ENCODE results near the gene GNAQ. TPM values are rescaled to one million over a fixed set of nuclear protein-coding genes. Genes with fewer than 3 reads are reported as not detected.
"Not testable (repeated sequence)": the region's sequence is repeated elsewhere in the genome, so short reads cannot be mapped to it uniquely, and the experiment has no call there.

GNAQ gene
- total RNA-seq: 10 to 100 TPM; 22.3 to 22.7 TPM

DNA sequence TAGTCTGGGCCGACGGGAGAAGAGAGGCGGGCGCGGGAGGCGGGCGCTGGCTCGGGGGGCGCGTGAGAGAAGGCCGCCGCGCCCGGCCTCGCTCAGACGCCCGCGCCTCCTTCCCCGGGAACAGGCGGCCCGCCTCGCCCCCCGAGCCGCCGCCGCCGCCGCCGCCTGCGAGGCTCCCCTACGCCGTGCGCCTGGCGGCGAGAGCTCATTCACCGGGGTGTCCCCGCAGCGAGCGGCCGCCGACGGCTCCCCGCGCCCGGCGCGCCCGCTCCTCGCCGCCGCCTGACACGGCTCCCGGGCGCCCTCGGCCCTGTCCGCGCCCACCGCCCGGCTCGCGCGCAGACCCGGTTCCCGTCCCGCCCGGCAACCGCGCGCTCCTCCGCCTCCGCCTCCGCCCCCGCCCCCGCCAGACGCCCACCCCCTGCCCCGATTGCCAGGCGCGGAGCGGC lies at the start of gene GNAQ:
GNAQ (minus strand) TSS at position 368 of the 449 bp plus-strand sequence. CDS start 576 bp downstream, outside the sequence.
- peak; percentile 45 to 65 for DNase-seq
- Mint-ChIP-seq H3K4me1 (ENCODE audit: low read depth) (peaks cover 52% of the 10 kb centered on the region), H3K27me3 (ENCODE audit: low read depth) (no peaks in the 10 kb centered on the region), H3K27ac (peak within 1 kb of the TSS; percentile 98), H3K9me3 (no peaks in the 10 kb centered on the region), H3K36me3 (ENCODE audit: insufficient read depth in 2 of 2) (peaks cover 4 to 7% of the 10 kb centered on the region in 2 donors), H3K4me3 (peak within 1 kb of the TSS; percentile 95 to 100)
- ATAC-seq (replicated peaks in 1 of 2): peak; percentile 35 to 51

DNA sequence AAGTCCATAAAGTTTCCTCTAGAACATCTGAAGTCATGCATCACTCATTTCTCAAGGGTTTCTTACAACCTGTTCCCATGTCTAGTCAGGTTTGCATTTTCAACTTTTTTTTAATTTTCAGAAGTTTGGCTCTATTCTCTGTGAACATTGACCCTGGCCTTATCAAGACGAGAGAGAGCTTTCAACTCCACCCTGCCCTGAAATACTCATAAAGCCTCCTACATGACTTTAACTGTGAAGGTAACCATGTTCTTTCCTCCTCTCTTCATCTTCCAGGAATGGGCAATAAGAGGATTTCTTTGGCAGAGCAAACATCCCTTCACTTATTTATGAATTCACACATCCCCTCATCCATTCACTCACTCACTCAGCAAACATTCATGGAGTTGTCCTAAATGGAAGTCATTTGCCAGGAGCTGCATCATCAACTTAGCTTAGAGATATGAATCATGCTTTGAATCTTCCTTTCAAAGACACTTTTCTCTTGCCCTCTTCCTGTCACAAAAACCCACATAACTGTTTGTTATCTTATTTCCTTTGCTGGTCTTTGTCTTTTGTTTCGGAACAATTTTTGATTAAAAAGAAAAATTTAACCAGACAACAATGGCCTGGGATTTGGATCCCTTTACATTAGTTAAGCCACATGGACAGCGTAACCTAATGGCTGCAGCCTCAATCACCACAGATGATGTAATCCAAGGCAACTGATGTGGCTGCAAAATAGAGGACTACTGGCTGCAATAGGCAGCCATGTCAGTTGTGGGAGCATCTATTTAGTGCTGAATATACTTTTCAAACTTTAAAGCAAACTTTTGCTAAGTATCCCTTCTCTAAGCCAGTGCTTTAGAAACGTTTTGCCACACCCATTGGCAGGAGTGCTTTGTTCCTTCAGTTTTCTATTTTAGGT lies 43.0 kb upstream of the GNAQ start:
- Mint-ChIP-seq H3K27ac (peak overlapping the region; percentile 33), H3K27me3 (ENCODE audit: low read depth) (no peaks in the 10 kb centered on the region)
- ATAC-seq (replicated peaks in 1 of 2): peak; percentile 66 to 69

DNA sequence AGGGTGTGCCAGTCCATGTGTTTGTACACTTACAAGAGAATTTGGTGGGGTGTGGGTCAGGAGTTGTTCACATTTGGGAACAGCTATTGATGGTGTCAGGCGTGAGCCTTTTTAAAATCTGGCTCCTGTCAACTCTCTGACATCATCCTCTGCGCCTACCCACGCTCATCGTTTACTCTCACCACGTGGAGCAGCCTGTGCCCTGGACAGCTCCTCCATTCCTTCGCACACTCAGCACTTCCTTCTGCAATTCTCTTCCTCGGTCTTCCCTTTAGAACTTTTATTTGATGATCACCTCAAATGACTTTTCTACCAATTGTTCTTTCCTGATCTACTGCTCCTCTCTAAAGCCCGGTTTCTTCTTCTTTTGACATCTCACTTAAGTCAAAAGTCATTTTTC lies 42.1 kb upstream of the GNAQ start:
- Mint-ChIP-seq H3K27ac (peak overlapping the region; percentile 25), H3K4me1 (ENCODE audit: low read depth) (peaks cover 42% of the 10 kb centered on the region), H3K27me3 (ENCODE audit: low read depth) (no peaks in the 10 kb centered on the region), H3K36me3 (ENCODE audit: insufficient read depth in 2 of 2) (peaks cover 20 to 22% of the 10 kb centered on the region in 2 donors), H3K4me3 (peak overlapping the region; percentile 58 to 65), H3K9me3 (peaks cover 12 to 13% of the 10 kb centered on the region in 2 donors)
- no peak for DNase-seq
- no peak for ATAC-seq (replicated peaks in 1 of 2)

More for the DNA sequence above, 43.0 kb upstream of the GNAQ start:
- H3K36me3 Mint-ChIP-seq (ENCODE audit: insufficient read depth in 2 of 2): peaks cover 23 to 25% of the 10 kb centered on the region in 2 donors
- H3K4me3 Mint-ChIP-seq: peak overlapping the region; percentile 58 to 65
- peak; percentile 9 to 39 for DNase-seq
- peaks cover 42% of the 10 kb centered on the region for H3K4me1 Mint-ChIP-seq (ENCODE audit: low read depth)
- peaks cover 11 to 17% of the 10 kb centered on the region in 2 donors for H3K9me3 Mint-ChIP-seq

DNA sequence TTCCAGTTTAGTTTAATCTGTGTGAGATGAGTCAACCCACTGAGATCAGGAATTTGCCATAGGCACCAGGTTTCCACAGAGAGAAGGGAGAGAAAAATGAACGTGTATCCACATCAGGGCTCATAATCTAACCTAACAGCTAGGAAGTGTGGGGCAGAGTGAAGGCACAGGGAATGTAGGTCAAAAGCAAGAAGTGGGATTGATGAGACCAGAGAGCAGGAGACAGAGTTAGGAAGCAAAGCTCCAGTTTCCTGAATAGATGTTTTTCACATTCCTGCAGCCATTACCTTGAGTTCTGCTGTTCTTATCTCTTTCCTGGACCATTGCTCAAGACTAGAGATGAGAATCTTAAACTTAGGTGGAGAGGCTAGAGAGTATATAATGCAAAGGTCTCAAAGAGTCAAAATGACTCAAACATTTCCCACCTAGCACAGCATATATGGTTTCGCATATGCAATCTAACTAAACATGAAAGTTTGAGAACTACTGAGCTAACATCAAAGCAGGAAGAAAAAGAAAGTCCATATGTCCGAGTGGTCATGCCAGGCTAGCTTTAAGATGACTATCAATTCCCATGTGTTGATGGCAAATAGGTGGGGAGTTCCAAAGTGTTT lies 41.1 kb upstream of the GNAQ start:
- peaks cover 8 to 10% of the 10 kb centered on the region in 2 donors for H3K9me3 Mint-ChIP-seq
- peaks cover 15 to 16% of the 10 kb centered on the region in 2 donors for H3K36me3 Mint-ChIP-seq (ENCODE audit: insufficient read depth in 2 of 2)
- H3K4me3 Mint-ChIP-seq: peak overlapping the region in 1 of 2 donors; percentile 50
- no peaks in the 10 kb centered on the region for H3K27me3 Mint-ChIP-seq (ENCODE audit: low read depth)
- DNase-seq (no peak), ATAC-seq (replicated peaks in 1 of 2) (peak; percentile 84 to 85)
- H3K4me1 Mint-ChIP-seq (ENCODE audit: low read depth): peaks cover 42% of the 10 kb centered on the region
- no peak overlapping the region for H3K27ac Mint-ChIP-seq

DNA sequence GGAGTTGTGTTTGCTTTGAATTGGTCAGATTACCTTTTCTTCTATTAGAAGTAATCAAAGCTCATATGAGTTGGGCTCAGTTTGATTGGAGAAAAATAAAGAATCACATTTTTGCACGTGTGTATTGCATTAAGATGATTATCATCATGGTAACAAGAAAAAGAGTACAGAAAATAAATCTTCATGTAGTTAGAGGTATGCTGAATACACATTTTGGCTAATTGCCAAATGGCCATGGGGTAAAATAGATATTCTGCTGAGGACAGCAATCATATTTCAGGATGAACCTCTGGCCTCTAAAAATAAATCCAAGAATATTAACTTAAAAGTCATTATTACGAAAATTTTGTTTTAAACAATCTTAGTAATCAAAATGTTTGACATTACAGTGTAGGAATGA lies 38.9 kb upstream of the GNAQ start:
- H3K36me3 Mint-ChIP-seq (ENCODE audit: insufficient read depth in 2 of 2): peaks cover 10 to 15% of the 10 kb centered on the region in 2 donors
- H3K27ac Mint-ChIP-seq: no peak overlapping the region
- DNase-seq (no peak), ATAC-seq (replicated peaks in 1 of 2) (no peak)
- peaks cover 9 to 13% of the 10 kb centered on the region in 2 donors for H3K9me3 Mint-ChIP-seq
- no peak overlapping the region for H3K4me3 Mint-ChIP-seq
- H3K4me1 Mint-ChIP-seq (ENCODE audit: low read depth): peaks cover 33% of the 10 kb centered on the region
- no peaks in the 10 kb centered on the region for H3K27me3 Mint-ChIP-seq (ENCODE audit: low read depth)

DNA sequence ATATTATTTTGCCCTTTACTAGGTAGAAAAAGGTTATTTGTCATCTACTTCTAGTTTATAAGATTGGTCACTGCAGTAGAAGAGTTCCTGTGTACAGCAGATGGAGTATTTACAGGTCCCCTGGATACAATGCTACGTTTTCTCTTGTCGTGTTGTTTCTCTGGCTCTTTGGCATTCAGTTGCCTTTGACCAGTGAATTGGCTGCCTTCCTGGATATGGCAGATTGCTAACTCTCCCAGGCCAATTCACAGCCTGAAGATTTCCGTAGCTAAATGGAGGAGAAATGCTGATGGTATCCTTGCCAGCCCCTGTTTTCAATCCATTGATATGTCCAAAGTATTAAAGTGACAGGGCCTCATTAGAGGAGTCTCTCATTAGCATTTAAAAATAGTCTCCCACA lies 32.5 kb upstream of the GNAQ start:
- ATAC-seq (replicated peaks in 1 of 2): no peak
- DNase-seq: no peak
- H3K27ac Mint-ChIP-seq: no peak overlapping the region

DNA sequence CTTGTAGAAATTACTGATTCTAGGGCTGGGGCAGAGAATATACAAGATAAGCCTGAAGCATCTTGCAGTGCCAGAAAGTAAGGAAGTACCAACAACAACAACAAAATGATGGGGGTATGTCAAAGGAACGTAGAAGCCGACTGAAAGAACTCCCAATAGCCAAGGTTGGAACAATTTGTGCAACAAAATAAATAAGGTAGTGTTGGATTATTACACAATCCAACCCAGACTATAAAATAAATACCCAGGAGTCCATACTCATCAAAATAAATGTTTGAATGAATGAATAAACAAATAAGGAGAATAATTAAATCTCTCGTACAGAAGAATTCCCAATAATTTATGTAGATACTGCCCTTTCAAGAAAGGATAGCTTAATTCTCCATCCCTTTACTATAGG lies 31.1 kb upstream of the GNAQ start:
- no peak for DNase-seq
- Mint-ChIP-seq H3K4me1 (ENCODE audit: low read depth) (no peaks in the 10 kb centered on the region), H3K36me3 (ENCODE audit: insufficient read depth in 2 of 2) (peaks cover 8 to 11% of the 10 kb centered on the region in 2 donors), H3K27ac (no peak overlapping the region), H3K27me3 (ENCODE audit: low read depth) (no peaks in the 10 kb centered on the region), H3K4me3 (no peak overlapping the region), H3K9me3 (peaks cover 5 to 13% of the 10 kb centered on the region in 2 donors)
- no peak for ATAC-seq (replicated peaks in 1 of 2)

More for the DNA sequence above, 32.5 kb upstream of the GNAQ start:
- no peak overlapping the region for H3K4me3 Mint-ChIP-seq
- H3K27me3 Mint-ChIP-seq (ENCODE audit: low read depth): no peaks in the 10 kb centered on the region
- H3K9me3 Mint-ChIP-seq: peaks cover 8 to 14% of the 10 kb centered on the region in 2 donors
- peaks cover 7 to 11% of the 10 kb centered on the region in 2 donors for H3K36me3 Mint-ChIP-seq (ENCODE audit: insufficient read depth in 2 of 2)
- H3K4me1 Mint-ChIP-seq (ENCODE audit: low read depth): no peaks in the 10 kb centered on the region

DNA sequence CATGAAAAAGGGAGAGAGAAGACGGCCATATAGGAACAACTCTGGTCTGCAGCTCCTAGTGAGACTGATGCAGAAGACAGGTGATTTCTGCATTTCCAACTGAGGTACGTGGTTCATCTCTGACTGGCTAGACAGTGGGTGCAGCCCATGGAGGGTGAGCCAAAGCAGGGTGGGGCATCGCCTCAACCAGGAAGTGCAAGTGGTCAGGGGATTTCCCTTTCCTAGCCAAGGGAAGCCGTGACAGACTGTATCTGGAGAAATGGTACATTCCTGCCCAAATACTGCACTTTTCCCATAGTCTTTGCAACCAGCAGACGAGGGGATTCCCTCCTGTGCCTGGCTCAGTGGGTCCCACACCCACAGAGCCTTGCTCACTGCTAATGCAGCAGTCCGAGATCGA lies 22.6 kb upstream of the GNAQ start:
- H3K27ac Mint-ChIP-seq; H3K9me3 Mint-ChIP-seq; H3K27me3 Mint-ChIP-seq (ENCODE audit: low read depth): not testable (repeated sequence)
- peaks cover 4 to 12% of the 10 kb centered on the region in 2 donors for H3K36me3 Mint-ChIP-seq (ENCODE audit: insufficient read depth in 2 of 2)
- peaks cover 13% of the 10 kb centered on the region for H3K4me1 Mint-ChIP-seq (ENCODE audit: low read depth)
- peak in 1 of 2 donors; percentile 18 for DNase-seq
- peak overlapping the region in 1 of 2 donors; percentile 7 for H3K4me3 Mint-ChIP-seq
- ATAC-seq (replicated peaks in 1 of 2): peak in 1 of 2 donors; percentile 55

DNA sequence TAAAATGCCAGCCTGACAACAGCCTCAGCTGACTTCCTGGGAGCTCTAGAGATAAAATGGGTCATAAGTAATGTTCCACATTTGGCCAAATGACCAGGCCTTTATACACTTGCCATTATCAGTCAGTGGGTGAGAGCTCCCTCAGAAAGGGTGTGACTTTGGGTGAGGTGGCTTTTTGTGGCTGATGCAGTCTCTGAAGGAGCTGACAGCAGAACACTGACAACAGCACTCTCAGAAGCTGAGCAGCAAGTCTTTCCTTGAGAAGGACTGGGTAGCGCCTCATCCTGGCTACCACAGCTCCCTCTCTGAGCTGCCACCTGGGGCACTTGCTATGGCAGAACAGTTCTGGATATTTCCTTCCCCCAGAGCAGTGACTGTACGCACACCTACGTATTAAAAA lies 22.0 kb upstream of the GNAQ start:
- DNase-seq (no peak), ATAC-seq (replicated peaks in 1 of 2) (peak in 1 of 2 donors; percentile 52)
- Mint-ChIP-seq H3K4me3 (no peak overlapping the region), H3K4me1 (ENCODE audit: low read depth) (peaks cover 13% of the 10 kb centered on the region), H3K27ac (no peak overlapping the region), H3K9me3 (peaks cover 6 to 9% of the 10 kb centered on the region in 2 donors), H3K36me3 (ENCODE audit: insufficient read depth in 2 of 2) (peaks cover 4 to 12% of the 10 kb centered on the region in 2 donors), H3K27me3 (ENCODE audit: low read depth) (no peaks in the 10 kb centered on the region)

DNA sequence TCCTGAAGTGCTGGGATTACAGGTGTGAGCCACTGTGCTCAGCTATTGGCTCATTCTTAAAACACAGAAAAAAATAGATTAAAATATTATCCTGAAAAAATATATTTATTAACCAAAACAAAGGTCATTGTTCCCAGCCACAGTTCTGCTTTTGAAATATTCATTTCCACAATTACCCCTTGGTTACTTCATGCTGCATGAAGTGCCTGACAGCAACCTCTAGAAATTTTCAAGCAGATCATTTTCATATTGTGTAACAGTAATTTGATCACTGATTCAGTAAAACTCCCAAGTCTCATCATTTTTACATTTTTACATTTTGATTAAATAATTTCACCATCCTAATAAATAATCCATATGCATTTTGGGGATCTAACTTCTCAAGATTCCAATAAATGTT lies 18.8 kb upstream of the GNAQ start:
- no peak overlapping the region for H3K4me3 Mint-ChIP-seq

DNA sequence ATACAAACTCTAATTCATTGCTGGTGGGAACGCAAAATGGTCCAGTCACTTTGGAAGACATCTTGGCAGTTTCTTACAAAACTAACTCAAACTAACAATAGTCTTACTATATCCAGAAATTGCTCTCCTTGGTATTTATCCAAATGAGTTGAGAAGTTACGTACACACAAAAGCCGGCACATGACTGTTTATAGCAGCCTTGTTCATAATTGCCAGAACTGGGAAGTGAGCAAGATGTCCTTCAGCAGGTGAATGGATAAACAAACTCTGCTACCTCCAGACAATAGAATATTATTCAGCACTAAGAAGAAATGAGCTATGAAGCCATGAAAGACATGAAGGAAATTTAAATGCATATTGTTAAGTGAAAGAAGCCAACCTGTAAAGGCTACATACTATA lies 17.9 kb upstream of the GNAQ start:
- no peaks in the 10 kb centered on the region for H3K36me3 Mint-ChIP-seq (ENCODE audit: insufficient read depth in 2 of 2)
- H3K4me1 Mint-ChIP-seq (ENCODE audit: low read depth): peaks cover 16% of the 10 kb centered on the region
- H3K4me3 Mint-ChIP-seq: no peak overlapping the region
- DNase-seq (no peak), ATAC-seq (replicated peaks in 1 of 2) (no peak)
- peaks cover 0 to 3% of the 10 kb centered on the region in 2 donors for H3K9me3 Mint-ChIP-seq
- no peaks in the 10 kb centered on the region for H3K27me3 Mint-ChIP-seq (ENCODE audit: low read depth)
- no peak overlapping the region for H3K27ac Mint-ChIP-seq

More for the DNA sequence above, 18.8 kb upstream of the GNAQ start:
- DNase-seq (no peak), ATAC-seq (replicated peaks in 1 of 2) (no peak)
- Mint-ChIP-seq H3K27me3 (ENCODE audit: low read depth) (no peaks in the 10 kb centered on the region), H3K36me3 (ENCODE audit: insufficient read depth in 2 of 2) (peaks cover 3% of the 10 kb centered on the region in 2 donors), H3K27ac (no peak overlapping the region), H3K9me3 (peaks cover 2 to 3% of the 10 kb centered on the region in 2 donors), H3K4me1 (ENCODE audit: low read depth) (peaks cover 13% of the 10 kb centered on the region)

DNA sequence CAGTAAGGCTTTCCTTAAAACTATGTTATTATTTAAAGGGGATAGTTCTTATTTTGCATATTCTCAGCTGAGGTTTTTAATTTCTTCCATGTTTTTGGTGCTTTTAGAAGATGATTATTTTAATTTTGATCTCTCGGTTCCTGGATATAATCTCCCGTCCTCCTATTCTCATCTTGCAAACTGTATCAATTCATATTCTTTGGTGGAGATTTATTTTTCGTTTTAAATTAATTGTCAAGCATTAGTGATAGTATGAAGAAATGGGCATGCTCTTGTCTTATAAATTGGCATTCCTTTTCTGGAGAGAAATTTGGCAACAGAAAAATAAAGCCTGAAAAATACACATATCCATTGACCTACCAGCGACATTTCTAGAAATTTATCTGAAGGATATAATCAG lies 15.5 kb upstream of the GNAQ start:
- Mint-ChIP-seq H3K27me3 (ENCODE audit: low read depth) (no peaks in the 10 kb centered on the region), H3K4me3 (no peak overlapping the region), H3K36me3 (ENCODE audit: insufficient read depth in 2 of 2) (no peaks in the 10 kb centered on the region), H3K27ac (no peak overlapping the region), H3K4me1 (ENCODE audit: low read depth) (peaks cover 3% of the 10 kb centered on the region), H3K9me3 (no peaks in the 10 kb centered on the region)
- ATAC-seq (replicated peaks in 1 of 2) (no peak), DNase-seq (no peak)

DNA sequence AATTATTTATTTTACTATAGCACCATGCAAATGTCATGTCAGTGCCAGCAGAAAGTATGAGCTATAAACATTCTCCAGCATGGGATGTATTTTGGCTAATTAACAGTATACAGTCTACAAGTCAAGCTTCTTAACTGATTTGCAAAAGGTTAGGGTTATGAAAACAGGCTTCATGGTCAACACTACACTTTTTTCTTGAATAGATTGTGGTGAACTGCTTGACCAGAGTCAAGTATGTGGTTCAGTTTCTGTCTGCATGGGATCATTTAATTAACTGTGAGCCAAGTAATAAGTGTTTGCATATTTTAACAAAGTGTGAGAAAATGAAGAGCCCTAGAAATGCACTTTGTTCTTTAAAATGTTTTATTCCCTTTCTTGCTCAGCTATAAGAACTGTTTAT lies 14.5 kb upstream of the GNAQ start:
- peaks cover 3% of the 10 kb centered on the region for H3K4me1 Mint-ChIP-seq (ENCODE audit: low read depth)
- no peak overlapping the region for H3K4me3 Mint-ChIP-seq
- ATAC-seq (replicated peaks in 1 of 2) (no peak), DNase-seq (no peak)
- H3K27me3 Mint-ChIP-seq (ENCODE audit: low read depth): peaks cover 5% of the 10 kb centered on the region
- H3K36me3 Mint-ChIP-seq (ENCODE audit: insufficient read depth in 2 of 2): no peaks in the 10 kb centered on the region
- H3K9me3 Mint-ChIP-seq: no peaks in the 10 kb centered on the region
- no peak overlapping the region for H3K27ac Mint-ChIP-seq

Data from activated T-cell treated with anti-CD3 and anti-CD28 coated beads, Interleukin-2, amount 50 U/mL, for 72 hours (primary cell).